Neural cell (in vitro differentiated cells): ENCODE measurements around the gene GNB2. TPM values are rescaled to one million over a fixed set of nuclear protein-coding genes. Genes with fewer than 3 reads are reported as not detected.
"Not testable (repeated sequence)": the region's sequence is repeated elsewhere in the genome, so short reads cannot be mapped to it uniquely, and the experiment has no call there.

ENCODE experiments used
- H2AFZ ChIP-seq: fragments of 200-600, 300-800 bp; sonication (generic), shearing (Covaris generic); 2 replicates; pipeline ENCODE4 v1.6.0; 2014; ENCODE audit warnings: low read depth, mild to moderate bottlenecking, antibody characterized with exemption, low read length, moderate library complexity
- H3F3A ChIP-seq: fragments of 200-600 bp; shearing (Covaris generic); 2 replicates; pipeline ENCODE4 v1.6.1; 2016; ENCODE audit warnings: mild to moderate bottlenecking, moderate library complexity, mixed read lengths, antibody characterized with exemption, low read length; ENCODE audit not compliant: insufficient read depth, poor library complexity, severe bottlenecking
- H3K27ac ChIP-seq: fragments of 200-600, 300-800 bp; sonication (generic), shearing (Covaris generic); 2 replicates; pipeline ENCODE4 v1.5.1; 2014; ENCODE audit warnings: mild to moderate bottlenecking, low read length, moderate library complexity
- H3K27me3 ChIP-seq: fragments of 300-800, 200-600 bp; sonication (generic), shearing (Covaris generic); 2 replicates; pipeline ENCODE4 v1.6.0; 2014; ENCODE audit warnings: mild to moderate bottlenecking, low read depth, low read length, moderate library complexity; ENCODE audit not compliant: insufficient read depth
- H3K36me3 ChIP-seq: fragments of 300-800, 200-600 bp; sonication (generic), shearing (Covaris generic); 2 replicates; pipeline ENCODE4 v1.5.1; 2014; ENCODE audit warnings: mild to moderate bottlenecking, antibody characterized with exemption, low read length, moderate library complexity; ENCODE audit not compliant: insufficient read depth
- H3K4me2 ChIP-seq: fragments of 300-800, 200-600 bp; sonication (generic), shearing (Covaris generic); 2 replicates; pipeline ENCODE4 v1.6.0; 2014; ENCODE audit warnings: mild to moderate bottlenecking, low read length
- H3K4me3 ChIP-seq: fragments of 300-800, 200-600 bp; sonication (generic), shearing (Covaris generic); 2 replicates; pipeline ENCODE4 v1.5.1; 2014; ENCODE audit warnings: mild to moderate bottlenecking, low read length, moderate library complexity
- H3K79me2 ChIP-seq: fragments of 200-600 bp; shearing (Covaris generic); replicated peaks from 2 replicates; pipeline ENCODE4 v1.6.0; 2014; ENCODE audit warnings: mild to moderate bottlenecking, low read length, moderate library complexity; ENCODE audit not compliant: insufficient read depth
- H3K9ac ChIP-seq: fragments of 300-800, 200-600 bp; sonication (generic), shearing (Covaris generic); 2 replicates; pipeline ENCODE4 v1.6.1; 2016; ENCODE audit warnings: mild to moderate bottlenecking, low read length, mixed read lengths
- H3K9me2 ChIP-seq: fragments of 200-600 bp; shearing (Covaris generic); 2 replicates; pipeline ENCODE4 v1.6.1; 2016; ENCODE audit warnings: mild to moderate bottlenecking, low read length, mixed read lengths; ENCODE audit not compliant: insufficient read depth
- H3K9me3 ChIP-seq: fragments of 200-600, 300-800 bp; sonication (generic), shearing (Covaris generic); 2 replicates; pipeline ENCODE4 v1.6.1; 2016; ENCODE audit warnings: mild to moderate bottlenecking, mixed run types, low read length, moderate library complexity, mixed read lengths
- H4K20me1 ChIP-seq: fragments of 200-600 bp; shearing (Covaris generic); 2 replicates; pipeline ENCODE4 v1.6.1; 2016; ENCODE audit warnings: mild to moderate bottlenecking, mixed run types; ENCODE audit not compliant: insufficient read depth
- EP300 ChIP-seq: fragments of 450-650 bp; conservative IDR thresholded peaks from 2 replicates; pipeline ENCODE4 v1.6.1; 2014; ENCODE audit warnings: antibody characterized with exemption, mild to moderate bottlenecking, moderate library complexity; ENCODE audit not compliant: poor library complexity, severe bottlenecking
- EZH2 ChIP-seq: fragments of 200-600, 300-800 bp; shearing (Covaris generic), sonication (generic); IDR thresholded peaks from 2 replicates; pipeline ENCODE4 v1.6.1; 2014; ENCODE audit warnings: antibody characterized with exemption, low read length, borderline replicate concordance, mild to moderate bottlenecking; ENCODE audit not compliant: insufficient read depth, poor library complexity, severe bottlenecking
- MXI1 ChIP-seq: fragments of 450-650 bp; conservative IDR thresholded peaks from 2 replicates; pipeline ENCODE4 v1.6.1; 2014; ENCODE audit warnings: antibody characterized with exemption, mild to moderate bottlenecking; ENCODE audit not compliant: poor library complexity, severe bottlenecking
- POLR2AphosphoS5 ChIP-seq: IDR thresholded peaks from 2 replicates; pipeline ENCODE4 v1.6.1; 2012
- RAD21 ChIP-seq: fragments of 450-650 bp; conservative IDR thresholded peaks from 2 replicates; pipeline ENCODE4 v1.6.1; 2014; ENCODE audit warnings: antibody characterized with exemption, mild to moderate bottlenecking, moderate library complexity
- SMC3 ChIP-seq: fragments of 450-650 bp; conservative IDR thresholded peaks from 2 replicates; pipeline ENCODE4 v1.6.1; 2014; ENCODE audit warnings: antibody characterized with exemption, mild to moderate bottlenecking, moderate library complexity; ENCODE audit not compliant: poor library complexity
- TAF1 ChIP-seq: IDR thresholded peaks from 2 replicates; pipeline ENCODE4 v1.6.1; 2012; ENCODE audit warnings: low read depth
- polyA plus RNA-seq: library from polyadenylated mRNA; depleted of rRNA; stranded (reverse); fragments of >200 nt; gene quantifications from 2 replicates; pipeline ENCODE4 v1.2.3, GENCODE V29; 2014
- TF ChIP-seq, protein P1 (sequence below): fragments of 450-650 bp; IDR thresholded peaks from 2 replicates; pipeline ENCODE4 v1.5.1; 2014; ENCODE audit warnings: antibody characterized with exemption, mild to moderate bottlenecking, moderate library complexity; ENCODE audit not compliant: poor library complexity, severe bottlenecking
- TF ChIP-seq, protein P2 (sequence below): IDR thresholded peaks from 2 replicates; pipeline ENCODE4 v1.6.1; 2012; ENCODE audit warnings: borderline replicate concordance

GNB2 gene
- polyA plus RNA-seq, 1 donor from 2014 or later = 279 TPM

DNA sequence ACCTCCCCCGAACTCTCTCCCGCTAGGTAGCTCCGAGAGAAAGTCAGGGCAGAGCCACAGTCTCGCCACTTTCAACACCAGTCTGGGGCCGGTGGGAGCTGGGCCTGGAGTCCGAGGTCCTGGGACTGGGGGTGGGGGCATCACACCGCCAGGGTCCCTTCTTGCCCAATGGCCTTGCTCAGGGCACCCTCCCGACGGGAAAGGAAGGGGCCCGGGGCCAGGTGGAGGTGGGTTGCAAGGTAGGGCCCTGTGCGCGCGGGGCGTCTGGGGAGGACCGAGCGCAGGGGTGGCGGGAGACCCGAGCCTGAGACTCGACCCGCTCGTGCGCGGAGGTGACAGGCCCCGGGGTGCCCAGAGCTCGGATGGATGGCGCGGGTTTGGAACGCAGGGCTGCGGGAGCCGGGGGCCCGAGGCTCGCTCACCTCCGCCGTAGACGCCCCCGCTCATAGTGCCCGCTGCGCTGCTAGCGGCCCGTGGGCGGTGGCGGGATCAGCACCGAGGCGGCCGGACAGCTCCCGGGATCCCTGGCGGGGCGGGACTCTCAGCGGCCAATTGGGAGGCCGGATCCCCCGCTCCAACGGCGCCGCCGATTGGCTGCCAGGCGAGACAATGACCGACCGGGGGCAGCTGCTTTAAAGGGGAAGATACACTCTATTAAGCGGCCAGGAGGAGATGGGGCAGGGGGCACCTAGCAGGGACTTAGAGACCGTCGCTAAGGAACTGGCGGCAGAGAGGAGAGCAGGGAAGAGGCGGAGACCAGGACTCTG lies 17.4 kb upstream of the GNB2 start, which contains the start of gene ACTL6B (continued):
- TF ChIP-seq EP300 (peak; percentile 16), MXI1 (peak; percentile 54)

DNA sequence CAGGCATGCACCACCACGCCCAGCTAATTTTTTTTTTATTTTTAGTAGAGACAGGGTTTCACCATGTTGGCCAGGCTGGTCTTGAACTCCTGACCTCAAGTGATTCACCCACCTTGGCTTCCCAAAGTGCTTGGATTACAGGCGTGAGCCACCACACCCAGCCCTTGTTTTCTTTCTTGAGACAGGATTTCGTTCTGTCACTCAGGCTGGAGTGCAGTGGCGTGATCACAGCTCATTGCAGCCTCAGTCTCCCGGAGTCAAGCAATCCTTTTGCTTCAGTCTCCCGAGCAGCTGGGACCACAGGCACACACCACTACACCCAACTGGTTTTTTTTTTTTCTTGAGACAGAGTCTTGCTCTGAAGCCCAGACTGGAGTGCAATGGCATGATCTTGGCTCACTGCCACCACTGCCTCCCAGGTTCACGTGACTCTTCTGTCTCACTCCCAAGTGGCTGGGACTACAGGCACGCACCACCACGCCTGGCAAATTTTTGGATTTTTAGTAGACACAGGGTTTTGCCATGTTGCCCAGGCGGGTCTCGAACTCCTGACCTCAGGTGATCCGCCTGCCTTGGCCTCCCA lies 11.3 kb upstream of the GNB2 start:
- not testable (repeated sequence) for H2AFZ ChIP-seq, H3K9ac ChIP-seq, H3K4me3 ChIP-seq, H3F3A ChIP-seq, H3K27ac ChIP-seq, H3K4me2 ChIP-seq, H4K20me1 ChIP-seq, H3K27me3 ChIP-seq, H3K9me2 ChIP-seq, H3K79me2 ChIP-seq, H3K36me3 ChIP-seq, H3K9me3 ChIP-seq

DNA sequence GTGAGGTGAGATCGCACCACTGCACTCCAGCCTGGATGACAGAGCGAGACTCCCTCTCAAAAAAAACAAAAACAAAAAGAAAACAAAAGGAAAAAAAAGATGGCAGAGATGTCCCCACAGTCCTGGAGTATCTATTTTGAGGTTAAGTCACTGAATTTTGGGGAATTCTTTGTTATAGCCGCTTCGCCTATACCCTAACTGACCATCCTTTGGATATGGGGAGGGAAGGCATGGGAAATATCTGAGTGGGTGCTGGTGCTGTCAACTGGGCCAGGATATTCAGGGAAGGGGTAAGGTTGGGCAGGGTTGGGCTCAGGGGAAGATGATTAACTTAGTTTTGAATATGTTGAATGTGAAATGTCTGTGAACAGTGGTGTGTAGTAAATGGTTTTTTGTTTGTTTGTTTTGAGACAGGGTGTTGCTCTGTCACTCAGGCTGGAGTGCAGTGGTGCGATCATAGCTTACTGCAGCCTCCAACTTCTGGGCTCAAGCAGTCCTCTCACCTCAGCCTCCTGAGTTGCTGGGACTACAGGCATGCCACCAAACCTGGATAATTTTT lies 8.3 kb upstream of the GNB2 start:
- no peak for TF ChIP-seq TAF1
- no peak for TF ChIP-seq EP300
- no peak for TF ChIP-seq POLR2AphosphoS5
- TF ChIP-seq RAD21 = no peak
- no peak for TF ChIP-seq SMC3
- TF ChIP-seq MXI1 = no peak
- TF ChIP-seq, protein P1, sequence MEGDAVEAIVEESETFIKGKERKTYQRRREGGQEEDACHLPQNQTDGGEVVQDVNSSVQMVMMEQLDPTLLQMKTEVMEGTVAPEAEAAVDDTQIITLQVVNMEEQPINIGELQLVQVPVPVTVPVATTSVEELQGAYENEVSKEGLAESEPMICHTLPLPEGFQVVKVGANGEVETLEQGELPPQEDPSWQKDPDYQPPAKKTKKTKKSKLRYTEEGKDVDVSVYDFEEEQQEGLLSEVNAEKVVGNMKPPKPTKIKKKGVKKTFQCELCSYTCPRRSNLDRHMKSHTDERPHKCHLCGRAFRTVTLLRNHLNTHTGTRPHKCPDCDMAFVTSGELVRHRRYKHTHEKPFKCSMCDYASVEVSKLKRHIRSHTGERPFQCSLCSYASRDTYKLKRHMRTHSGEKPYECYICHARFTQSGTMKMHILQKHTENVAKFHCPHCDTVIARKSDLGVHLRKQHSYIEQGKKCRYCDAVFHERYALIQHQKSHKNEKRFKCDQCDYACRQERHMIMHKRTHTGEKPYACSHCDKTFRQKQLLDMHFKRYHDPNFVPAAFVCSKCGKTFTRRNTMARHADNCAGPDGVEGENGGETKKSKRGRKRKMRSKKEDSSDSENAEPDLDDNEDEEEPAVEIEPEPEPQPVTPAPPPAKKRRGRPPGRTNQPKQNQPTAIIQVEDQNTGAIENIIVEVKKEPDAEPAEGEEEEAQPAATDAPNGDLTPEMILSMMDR = no peak
- no peak for TF ChIP-seq EZH2
- TF ChIP-seq, protein P2, sequence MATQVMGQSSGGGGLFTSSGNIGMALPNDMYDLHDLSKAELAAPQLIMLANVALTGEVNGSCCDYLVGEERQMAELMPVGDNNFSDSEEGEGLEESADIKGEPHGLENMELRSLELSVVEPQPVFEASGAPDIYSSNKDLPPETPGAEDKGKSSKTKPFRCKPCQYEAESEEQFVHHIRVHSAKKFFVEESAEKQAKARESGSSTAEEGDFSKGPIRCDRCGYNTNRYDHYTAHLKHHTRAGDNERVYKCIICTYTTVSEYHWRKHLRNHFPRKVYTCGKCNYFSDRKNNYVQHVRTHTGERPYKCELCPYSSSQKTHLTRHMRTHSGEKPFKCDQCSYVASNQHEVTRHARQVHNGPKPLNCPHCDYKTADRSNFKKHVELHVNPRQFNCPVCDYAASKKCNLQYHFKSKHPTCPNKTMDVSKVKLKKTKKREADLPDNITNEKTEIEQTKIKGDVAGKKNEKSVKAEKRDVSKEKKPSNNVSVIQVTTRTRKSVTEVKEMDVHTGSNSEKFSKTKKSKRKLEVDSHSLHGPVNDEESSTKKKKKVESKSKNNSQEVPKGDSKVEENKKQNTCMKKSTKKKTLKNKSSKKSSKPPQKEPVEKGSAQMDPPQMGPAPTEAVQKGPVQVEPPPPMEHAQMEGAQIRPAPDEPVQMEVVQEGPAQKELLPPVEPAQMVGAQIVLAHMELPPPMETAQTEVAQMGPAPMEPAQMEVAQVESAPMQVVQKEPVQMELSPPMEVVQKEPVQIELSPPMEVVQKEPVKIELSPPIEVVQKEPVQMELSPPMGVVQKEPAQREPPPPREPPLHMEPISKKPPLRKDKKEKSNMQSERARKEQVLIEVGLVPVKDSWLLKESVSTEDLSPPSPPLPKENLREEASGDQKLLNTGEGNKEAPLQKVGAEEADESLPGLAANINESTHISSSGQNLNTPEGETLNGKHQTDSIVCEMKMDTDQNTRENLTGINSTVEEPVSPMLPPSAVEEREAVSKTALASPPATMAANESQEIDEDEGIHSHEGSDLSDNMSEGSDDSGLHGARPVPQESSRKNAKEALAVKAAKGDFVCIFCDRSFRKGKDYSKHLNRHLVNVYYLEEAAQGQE = no peak
- H4K20me1 ChIP-seq = no peaks in the 10 kb centered on the region
- no peaks in the 10 kb centered on the region for H3K79me2 ChIP-seq

More for the DNA sequence above, 8.3 kb upstream of the GNB2 start:
- H3K4me3 ChIP-seq = no peak overlapping the region
- H3K9me3 ChIP-seq = no peaks in the 10 kb centered on the region
- no peak overlapping the region for H3K4me2 ChIP-seq
- no peak overlapping the region for H3K27ac ChIP-seq
- no peaks in the 10 kb centered on the region for H3F3A ChIP-seq
- H3K9me2 ChIP-seq = no peaks in the 10 kb centered on the region
- no peaks in the 10 kb centered on the region for H3K27me3 ChIP-seq
- no peaks in the 10 kb centered on the region for H3K36me3 ChIP-seq
- no peak overlapping the region for H2AFZ ChIP-seq
- H3K9ac ChIP-seq = no peak overlapping the region
